Nephron progenitor cell (in vitro differentiated cells): ENCODE measurements around the gene SPATA16.
"Not testable (repeated sequence)": the region's sequence is repeated elsewhere in the genome, so short reads cannot be mapped to it uniquely, and the experiment has no call there.

Experiments used
- DNase-seq: peaks from one replicate; pipeline ENCODE4 v3.0.0; 2021
- H3K27ac Mint-ChIP-seq: 2 replicates; pipeline ENCODE4 v1.8.0; 2021; ENCODE audit warnings: mild to moderate bottlenecking, moderate library complexity, mixed read lengths
- H3K27me3 Mint-ChIP-seq: 2 replicates; pipeline ENCODE4 v1.8.0; 2021; ENCODE audit warnings: mild to moderate bottlenecking, low read depth, mixed read lengths; ENCODE audit not compliant: poor library complexity
- H3K36me3 Mint-ChIP-seq: 2 replicates; pipeline ENCODE4 v1.8.0; 2021; ENCODE audit warnings: low read depth, mixed read lengths
- H3K4me1 Mint-ChIP-seq: 2 replicates; pipeline ENCODE4 v1.8.0; 2021; ENCODE audit warnings: mixed read lengths
- H3K4me3 Mint-ChIP-seq: 2 replicates; pipeline ENCODE4 v1.8.0; 2021; ENCODE audit warnings: mild to moderate bottlenecking, moderate library complexity, mixed read lengths
- H3K9me3 Mint-ChIP-seq: 2 replicates; pipeline ENCODE4 v1.8.0; 2021; ENCODE audit warnings: mild to moderate bottlenecking, moderate library complexity, mixed read lengths
- TF ChIP-seq, protein P1 (sequence below): fragments of 200-600 bp; sonication (generic); IDR thresholded peaks from 2 replicates; pipeline ENCODE4 v1.5.0; 2021; ENCODE audit warnings: antibody characterized with exemption

The SPATA16 gene, protein sequence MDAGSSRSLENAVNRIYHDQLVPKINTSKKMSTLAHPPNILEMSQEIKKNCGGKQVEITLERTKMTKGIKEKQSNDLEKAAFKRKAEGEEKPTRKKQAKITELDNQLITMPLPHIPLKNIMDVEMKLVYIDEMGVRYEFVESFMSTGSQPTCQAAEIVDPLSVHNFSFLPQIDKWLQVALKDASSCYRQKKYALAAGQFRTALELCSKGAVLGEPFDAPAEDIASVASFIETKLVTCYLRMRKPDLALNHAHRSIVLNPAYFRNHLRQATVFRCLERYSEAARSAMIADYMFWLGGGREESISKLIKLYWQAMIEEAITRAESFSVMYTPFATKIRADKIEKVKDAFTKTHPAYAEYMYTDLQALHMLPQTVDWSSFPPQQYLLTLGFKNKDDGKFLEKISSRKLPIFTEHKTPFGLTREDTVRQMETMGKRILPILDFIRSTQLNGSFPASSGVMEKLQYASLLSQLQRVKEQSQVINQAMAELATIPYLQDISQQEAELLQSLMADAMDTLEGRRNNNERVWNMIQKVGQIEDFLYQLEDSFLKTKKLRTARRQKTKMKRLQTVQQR

DNA sequence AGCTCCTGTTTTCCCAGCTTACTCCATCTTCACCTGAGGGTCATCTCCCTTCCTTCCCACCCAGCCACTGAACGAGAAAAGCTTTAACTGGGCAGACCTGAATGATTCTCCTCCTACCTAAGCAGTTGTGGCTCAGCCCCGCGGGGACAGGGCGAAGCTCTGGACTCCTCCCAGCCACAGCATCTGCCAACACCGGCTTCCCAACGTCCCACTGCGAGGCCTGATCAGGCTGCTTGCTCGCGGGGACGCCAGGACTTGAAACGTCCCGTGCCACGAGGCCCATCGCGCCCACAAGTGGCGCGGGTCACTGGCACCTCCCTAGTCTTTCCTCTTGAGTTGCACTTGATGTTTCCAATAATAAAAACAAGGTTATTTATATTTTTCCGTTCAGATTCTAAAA lies at the start of gene SPATA16:
Gene SPATA16, minus strand, starts transcription at position 250 of the 400 bp plus-strand sequence. CDS start 23,504 bp downstream, outside the sequence.
- no peak for DNase-seq
- H3K27ac Mint-ChIP-seq = no peak within 1 kb of the TSS

GRCh38 chr3:173183022-173183421 lies 42.0 kb upstream of the SPATA16 start:
- H3K4me3 Mint-ChIP-seq = not testable (repeated sequence)

More for the DNA sequence above, at the start of gene SPATA16:
- TF ChIP-seq, protein P1, sequence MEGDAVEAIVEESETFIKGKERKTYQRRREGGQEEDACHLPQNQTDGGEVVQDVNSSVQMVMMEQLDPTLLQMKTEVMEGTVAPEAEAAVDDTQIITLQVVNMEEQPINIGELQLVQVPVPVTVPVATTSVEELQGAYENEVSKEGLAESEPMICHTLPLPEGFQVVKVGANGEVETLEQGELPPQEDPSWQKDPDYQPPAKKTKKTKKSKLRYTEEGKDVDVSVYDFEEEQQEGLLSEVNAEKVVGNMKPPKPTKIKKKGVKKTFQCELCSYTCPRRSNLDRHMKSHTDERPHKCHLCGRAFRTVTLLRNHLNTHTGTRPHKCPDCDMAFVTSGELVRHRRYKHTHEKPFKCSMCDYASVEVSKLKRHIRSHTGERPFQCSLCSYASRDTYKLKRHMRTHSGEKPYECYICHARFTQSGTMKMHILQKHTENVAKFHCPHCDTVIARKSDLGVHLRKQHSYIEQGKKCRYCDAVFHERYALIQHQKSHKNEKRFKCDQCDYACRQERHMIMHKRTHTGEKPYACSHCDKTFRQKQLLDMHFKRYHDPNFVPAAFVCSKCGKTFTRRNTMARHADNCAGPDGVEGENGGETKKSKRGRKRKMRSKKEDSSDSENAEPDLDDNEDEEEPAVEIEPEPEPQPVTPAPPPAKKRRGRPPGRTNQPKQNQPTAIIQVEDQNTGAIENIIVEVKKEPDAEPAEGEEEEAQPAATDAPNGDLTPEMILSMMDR = no peak
- no peaks in the 10 kb centered on the region for H3K36me3 Mint-ChIP-seq
- no peaks in the 10 kb centered on the region for H3K27me3 Mint-ChIP-seq
- H3K4me3 Mint-ChIP-seq = no peak within 1 kb of the TSS
- no peaks in the 10 kb centered on the region for H3K9me3 Mint-ChIP-seq
- no peaks in the 10 kb centered on the region for H3K4me1 Mint-ChIP-seq

DNA sequence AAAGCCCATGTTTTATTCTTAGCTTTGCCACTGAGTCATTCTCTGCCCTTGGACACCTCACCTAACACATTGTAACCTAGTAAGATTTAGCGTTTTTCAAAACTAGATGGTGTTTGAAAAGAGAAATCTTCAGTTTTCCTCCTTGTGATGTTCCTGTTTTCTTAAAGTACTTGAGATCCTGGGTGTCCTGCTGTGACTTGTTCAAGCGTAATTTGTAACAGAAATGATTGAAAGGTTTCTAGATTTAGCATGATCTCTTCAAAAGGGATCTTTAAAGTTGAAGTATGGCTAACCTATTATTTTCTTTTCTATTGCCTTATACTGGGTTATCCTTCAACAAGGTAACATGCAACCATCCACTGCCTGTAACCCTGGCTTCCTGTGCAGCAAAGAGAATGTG lies 32.6 kb upstream of the SPATA16 start:
- no peaks in the 10 kb centered on the region for H3K36me3 Mint-ChIP-seq
- no peak overlapping the region for H3K4me3 Mint-ChIP-seq
- H3K27me3 Mint-ChIP-seq = no peaks in the 10 kb centered on the region
- TF ChIP-seq, protein P1 = no peak
- no peaks in the 10 kb centered on the region for H3K9me3 Mint-ChIP-seq
- DNase-seq = no peak
- H3K27ac Mint-ChIP-seq = no peak overlapping the region
- peaks cover 10% of the 10 kb centered on the region for H3K4me1 Mint-ChIP-seq

More at GRCh38 chr3:173183022-173183421, 42.0 kb upstream of the SPATA16 start:
- H3K27me3 Mint-ChIP-seq, H3K27ac Mint-ChIP-seq, H3K4me1 Mint-ChIP-seq, DNase-seq, H3K36me3 Mint-ChIP-seq: not testable (repeated sequence)
- H3K9me3 Mint-ChIP-seq = peaks cover 21% of the 10 kb centered on the region

DNA sequence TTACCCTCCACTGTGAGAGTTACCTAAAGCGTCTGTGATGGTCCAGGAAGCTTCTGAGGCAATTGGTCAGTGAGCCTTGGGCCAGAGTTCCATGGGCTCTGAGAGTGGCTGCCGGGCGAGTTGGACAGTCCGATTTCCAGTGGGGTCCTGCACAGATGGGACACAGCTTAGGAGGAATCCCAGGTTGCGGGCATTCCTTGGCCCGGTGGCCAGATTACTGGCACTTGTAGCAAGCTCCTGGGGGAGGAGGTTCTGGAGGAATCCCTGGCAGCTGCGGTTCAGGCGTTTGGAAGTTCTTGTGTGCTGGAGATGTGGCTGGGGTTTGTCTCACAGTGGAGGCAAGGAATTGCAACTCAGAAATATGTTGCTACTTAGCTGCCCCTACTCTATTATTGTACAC lies 18.1 kb upstream of the SPATA16 start:
- H3K27me3 Mint-ChIP-seq, DNase-seq, H3K27ac Mint-ChIP-seq, H3K4me1 Mint-ChIP-seq, H3K4me3 Mint-ChIP-seq, H3K9me3 Mint-ChIP-seq, H3K36me3 Mint-ChIP-seq: not testable (repeated sequence)

GRCh38 chr3:173156533-173156932 lies 15.5 kb upstream of the SPATA16 start:
- not testable (repeated sequence) for H3K4me3 Mint-ChIP-seq, DNase-seq, H3K36me3 Mint-ChIP-seq, H3K4me1 Mint-ChIP-seq, H3K27me3 Mint-ChIP-seq, H3K9me3 Mint-ChIP-seq, H3K27ac Mint-ChIP-seq

DNA sequence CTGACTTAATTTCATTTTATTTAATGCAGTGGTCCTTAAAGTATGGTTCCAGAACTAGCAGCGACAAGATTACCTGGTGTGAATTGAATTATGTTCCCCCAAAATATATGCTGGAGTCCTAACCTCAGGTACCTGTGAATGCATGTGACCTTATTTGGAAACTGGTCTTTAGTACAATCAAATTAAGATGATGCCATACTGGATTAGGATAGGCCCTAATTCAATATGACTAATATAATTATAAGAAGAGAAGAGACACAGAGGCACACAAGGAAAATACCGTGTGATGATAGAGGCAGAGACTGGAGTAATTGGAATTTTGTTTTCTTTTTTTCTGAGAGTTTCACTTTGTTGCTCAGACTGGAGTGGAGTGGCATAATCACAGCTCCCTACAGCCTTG lies 12.6 kb upstream of the SPATA16 start:
- DNase-seq = no peak
- no peak overlapping the region for H3K4me3 Mint-ChIP-seq
- no peaks in the 10 kb centered on the region for H3K9me3 Mint-ChIP-seq
- H3K27me3 Mint-ChIP-seq = no peaks in the 10 kb centered on the region
- no peaks in the 10 kb centered on the region for H3K4me1 Mint-ChIP-seq
- TF ChIP-seq, protein P1 = no peak
- H3K27ac Mint-ChIP-seq = no peak overlapping the region
- H3K36me3 Mint-ChIP-seq = no peaks in the 10 kb centered on the region

GRCh38 chr3:173139420-173139819 lies 1.6 kb downstream of the SPATA16 start:
- TF ChIP-seq, protein P1 = no peak
- DNase-seq = no peak
- Mint-ChIP-seq H3K36me3 (no peaks in the 10 kb centered on the region), H3K4me3 (no peak overlapping the region), H3K4me1 (no peaks in the 10 kb centered on the region), H3K27me3 (no peaks in the 10 kb centered on the region), H3K9me3 (no peaks in the 10 kb centered on the region), H3K27ac (no peak overlapping the region)
